Neural progenitor cell (in vitro differentiated cells): ENCODE data around the gene POLR3B. TPM values are rescaled to one million over a fixed set of nuclear protein-coding genes. Genes with fewer than 3 reads are reported as not detected.

Experiments
- DNase-seq: peaks from one replicate; pipeline ENCODE4 v3.0.0-alpha.2; 2016; ENCODE audit warnings: low spot score
- H2AFZ ChIP-seq: fragments of 200-600 bp; sonication (generic); replicated peaks from 2 replicates; pipeline ENCODE4 v1.6.1; 2016; ENCODE audit warnings: antibody characterized with exemption
- H3F3A ChIP-seq: fragments of 200-600 bp; sonication (generic); 2 replicates; pipeline ENCODE4 v1.6.1; 2016; ENCODE audit warnings: antibody characterized with exemption, low read depth
- H3K27ac ChIP-seq: fragments of 200-600 bp; sonication (generic); 2 replicates; pipeline ENCODE4 v1.5.1; 2016; ENCODE audit warnings: mild to moderate bottlenecking
- H3K27me3 ChIP-seq: fragments of 200-600 bp; sonication (generic); 2 replicates; pipeline ENCODE4 v1.6.1; 2016; ENCODE audit warnings: mild to moderate bottlenecking, moderate library complexity
- H3K36me3 ChIP-seq: fragments of 200-600 bp; sonication (generic); 2 replicates; pipeline ENCODE4 v1.5.1; 2016
- H3K4me1 ChIP-seq: fragments of 200-600 bp; sonication (generic); 2 replicates; pipeline ENCODE4 v1.6.1; 2016; ENCODE audit warnings: mixed run types
- H3K4me2 ChIP-seq: fragments of 200-600 bp; sonication (generic); 2 replicates; pipeline ENCODE4 v1.6.1; 2016
- H3K4me3 ChIP-seq: fragments of 200-600 bp; sonication (generic); 2 replicates; pipeline ENCODE4 v1.5.1; 2016
- H3K79me2 ChIP-seq: fragments of 200-600 bp; sonication (generic); 2 replicates; pipeline ENCODE4 v1.6.1; 2016; ENCODE audit warnings: low read depth
- H3K9ac ChIP-seq: fragments of 200-600 bp; sonication (generic); 2 replicates; pipeline ENCODE4 v1.6.1; 2016
- H3K9me3 ChIP-seq: fragments of 200-600 bp; sonication (generic); 2 replicates; pipeline ENCODE4 v1.5.1; 2016; ENCODE audit warnings: low read depth
- H4K20me1 ChIP-seq: fragments of 200-600 bp; sonication (generic); 2 replicates; pipeline ENCODE4 v1.6.1; 2016; ENCODE audit warnings: low read depth
- H3K27ac Mint-ChIP-seq: 3 replicates; pipeline ENCODE4 v1.8.0; 2021; ENCODE audit warnings: mixed read lengths
- H3K27me3 Mint-ChIP-seq: 2 replicates; pipeline ENCODE4 v1.8.0; 2022; ENCODE audit warnings: low read depth, mild to moderate bottlenecking, inconsistent platforms, moderate library complexity, mixed read lengths; ENCODE audit not compliant: insufficient read depth
- H3K36me3 Mint-ChIP-seq: 3 replicates; pipeline ENCODE4 v1.8.0; 2021; ENCODE audit warnings: mixed read lengths
- H3K4me1 Mint-ChIP-seq: 3 replicates; pipeline ENCODE4 v1.8.0; 2021; ENCODE audit warnings: mixed read lengths
- H3K4me3 Mint-ChIP-seq: 3 replicates; pipeline ENCODE4 v1.8.0; 2021; ENCODE audit warnings: mild to moderate bottlenecking, moderate library complexity, mixed read lengths
- H3K9me3 Mint-ChIP-seq: 3 replicates; pipeline ENCODE4 v1.8.0; 2020; ENCODE audit warnings: mixed read lengths
- CTCF ChIP-seq: fragments of 200-600 bp; sonication (generic); IDR thresholded peaks from 2 replicates; pipeline ENCODE4 v1.5.1; 2017; ENCODE audit warnings: antibody characterized with exemption, mild to moderate bottlenecking
- EZH2 ChIP-seq: fragments of 200-600 bp; sonication (generic); IDR thresholded peaks from 2 replicates; pipeline ENCODE4 v1.6.1; 2017; ENCODE audit warnings: antibody characterized with exemption, mild to moderate bottlenecking, moderate library complexity
- EZH2phosphoT487 ChIP-seq: fragments of 200-600 bp; sonication (generic); IDR thresholded peaks from 2 replicates; pipeline ENCODE4 v1.6.1; 2017; ENCODE audit warnings: antibody characterized with exemption
- total RNA-seq: library from RNA; depleted of rRNA; stranded (reverse); fragments of >200 nt; gene quantifications from 2 replicates; pipeline ENCODE4 v1.2.3, GENCODE V29; 2015; ENCODE audit warnings: low replicate concordance

POLR3B gene
- total RNA-seq, 1 donor from 2014 or later: 8.8 TPM

GRCh38 chr12:106329231-106329982 is 28.1 kb upstream of the POLR3B start:
- Histone ChIP-seq H3K9me3 (no peaks in the 10 kb centered on the region), H4K20me1 (no peaks in the 10 kb centered on the region), H3K36me3 (no peaks in the 10 kb centered on the region), H2AFZ (no peak overlapping the region), H3K4me1 (no peaks in the 10 kb centered on the region), H3K4me3 (no peak overlapping the region), H3F3A (no peaks in the 10 kb centered on the region), H3K27me3 (no peaks in the 10 kb centered on the region), H3K79me2 (no peaks in the 10 kb centered on the region), H3K27ac (no peak overlapping the region), H3K4me2 (no peak overlapping the region), H3K9ac (no peak overlapping the region)
- Mint-ChIP-seq H3K36me3 (peaks cover 1% of the 10 kb centered on the region), H3K27me3 (no peaks in the 10 kb centered on the region), H3K9me3 (no peaks in the 10 kb centered on the region), H3K4me1 (peaks cover 16% of the 10 kb centered on the region), H3K4me3 (no peak overlapping the region), H3K27ac (no peak overlapping the region)
- DNase-seq: no peak
- TF ChIP-seq CTCF: no peak
- no peak for TF ChIP-seq EZH2
- no peak for TF ChIP-seq EZH2phosphoT487

GRCh38 chr12:106331599-106331998 is 25.9 kb upstream of the POLR3B start:
- no peak overlapping the region for H3K4me3 ChIP-seq
- H3K27me3 Mint-ChIP-seq: no peaks in the 10 kb centered on the region
- H3K4me1 Mint-ChIP-seq: peaks cover 16% of the 10 kb centered on the region
- no peak overlapping the region for H3K9ac ChIP-seq
- no peaks in the 10 kb centered on the region for H3K36me3 Mint-ChIP-seq
- H3K4me3 Mint-ChIP-seq: no peak overlapping the region
- H3K4me2 ChIP-seq: no peak overlapping the region
- H3K27ac Mint-ChIP-seq: no peak overlapping the region
- no peaks in the 10 kb centered on the region for H3K79me2 ChIP-seq
- H3K27me3 ChIP-seq: no peaks in the 10 kb centered on the region
- H3K27ac ChIP-seq: no peak overlapping the region
- H4K20me1 ChIP-seq: no peaks in the 10 kb centered on the region
- no peak overlapping the region for H2AFZ ChIP-seq
- no peaks in the 10 kb centered on the region for H3K36me3 ChIP-seq
- H3K9me3 Mint-ChIP-seq: no peaks in the 10 kb centered on the region
- H3F3A ChIP-seq: no peaks in the 10 kb centered on the region
- DNase-seq: no peak
- TF ChIP-seq CTCF (no peak), EZH2phosphoT487 (no peak), EZH2 (no peak)
- no peaks in the 10 kb centered on the region for H3K9me3 ChIP-seq
- H3K4me1 ChIP-seq: no peaks in the 10 kb centered on the region

GRCh38 chr12:106332536-106332935 is 25.0 kb upstream of the POLR3B start:
- H3K4me3 Mint-ChIP-seq: no peak overlapping the region
- H4K20me1 ChIP-seq: no peaks in the 10 kb centered on the region
- H3K27me3 Mint-ChIP-seq: no peaks in the 10 kb centered on the region
- no peak overlapping the region for H3K4me3 ChIP-seq
- H2AFZ ChIP-seq: no peak overlapping the region
- no peaks in the 10 kb centered on the region for H3K9me3 ChIP-seq
- H3K9me3 Mint-ChIP-seq: no peaks in the 10 kb centered on the region
- no peak overlapping the region for H3K9ac ChIP-seq
- no peak for TF ChIP-seq CTCF
- TF ChIP-seq EZH2phosphoT487: no peak
- no peak for TF ChIP-seq EZH2
- no peaks in the 10 kb centered on the region for H3K36me3 Mint-ChIP-seq
- H3K27ac ChIP-seq: no peak overlapping the region
- H3K36me3 ChIP-seq: no peaks in the 10 kb centered on the region
- no peak for DNase-seq
- H3F3A ChIP-seq: no peaks in the 10 kb centered on the region
- peaks cover 16% of the 10 kb centered on the region for H3K4me1 Mint-ChIP-seq
- no peaks in the 10 kb centered on the region for H3K79me2 ChIP-seq
- no peak overlapping the region for H3K4me2 ChIP-seq
- H3K4me1 ChIP-seq: no peaks in the 10 kb centered on the region
- H3K27me3 ChIP-seq: no peaks in the 10 kb centered on the region
- H3K27ac Mint-ChIP-seq: no peak overlapping the region
